Transverse colon (tissue), 4 donors: ENCODE results near the gene LRG1.

Source experiments
- CTCF ChIP-seq, 5 experiments: fragments of 200-600 bp in 3 of 5; fragments of 450-650 bp in 2 of 5; sonication (generic) in 3 of 5; IDR thresholded peaks; 1 replicate in 2 of 5; 2 replicates in 3 of 5; pipeline ENCODE4 v1.5.1; 2016 to 2017; ENCODE audit warnings: antibody characterized with exemption in 5 of 5, inconsistent platforms in 3 of 5, mild to moderate bottlenecking in 2 of 5, moderate library complexity in 1 of 5
- EP300 ChIP-seq: sonication (generic); formaldehyde crosslinking; IDR thresholded peaks from one replicate; pipeline ENCODE4 v1.6.1; 2017; ENCODE audit warnings: antibody characterized with exemption, low read depth
- POLR2A ChIP-seq: fragments of 450-650 bp; IDR thresholded peaks from one replicate; pipeline ENCODE4 v1.6.1; 2016; ENCODE audit warnings: antibody characterized with exemption, mild to moderate bottlenecking, moderate library complexity
- POLR2AphosphoS5 ChIP-seq, 3 donors: sonication (generic); formaldehyde crosslinking; IDR thresholded peaks; one replicate each; pipeline ENCODE4 v1.6.1; 2016; ENCODE audit warnings: antibody characterized with exemption in 3 of 3

- TF ChIP-seq POLR2A: no peak
- no peak for TF ChIP-seq EP300
- TF ChIP-seq CTCF (IDR thresholded peaks at IDR 0.05): no peak
- TF ChIP-seq POLR2AphosphoS5 (IDR thresholded peaks at IDR 0.05): no peak
These were observed 24.1 kb downstream of the LRG1 start for GRCh38 chr19:4515732-4516131.
